Memory B cell (primary cell): ENCODE data around the gene ERAS.
"Not testable (repeated sequence)": the region's sequence is repeated elsewhere in the genome, so short reads cannot be mapped to it uniquely, and the experiment has no call there.

Experiments
- ATAC-seq: fragments of 150-1000 bp; cut with Tn5 transposase; 2 replicates; pipeline ENCODE4 v1.10.0; 2021; ENCODE audit warnings: low read depth, mild to moderate bottlenecking, moderate library complexity
- DNase-seq, 2 donors: peaks; one replicate each; pipeline ENCODE4 v3.0.0; 2022; ENCODE audit warnings: low spot score in 2 of 2
- H3K27ac Mint-ChIP-seq: one replicate; pipeline ENCODE4 v1.8.0; 2022; ENCODE audit warnings: mild to moderate bottlenecking, moderate library complexity, mixed read lengths
- H3K27me3 Mint-ChIP-seq: one replicate; pipeline ENCODE4 v1.8.0; 2022; ENCODE audit warnings: mixed read lengths
- H3K36me3 Mint-ChIP-seq: one replicate; pipeline ENCODE4 v1.8.0; 2022; ENCODE audit warnings: mild to moderate bottlenecking, mixed read lengths
- H3K4me1 Mint-ChIP-seq: one replicate; pipeline ENCODE4 v1.8.0; 2022; ENCODE audit warnings: mixed read lengths
- H3K4me3 Mint-ChIP-seq: one replicate; pipeline ENCODE4 v1.8.0; 2022; ENCODE audit warnings: mild to moderate bottlenecking, moderate library complexity, mixed read lengths
- H3K9me3 Mint-ChIP-seq: one replicate; pipeline ENCODE4 v1.8.0; 2022; ENCODE audit warnings: mixed read lengths

The ERAS gene

GRCh38 chrX:48806081-48806480 lies 20.2 kb upstream of the ERAS start:
- Mint-ChIP-seq H3K27me3 (no peaks in the 10 kb centered on the region), H3K9me3 (no peaks in the 10 kb centered on the region), H3K36me3 (peaks cover 15% of the 10 kb centered on the region), H3K4me3 (no peak overlapping the region), H3K27ac (no peak overlapping the region), H3K4me1 (peaks cover 4% of the 10 kb centered on the region)
- DNase-seq (no peak), ATAC-seq (no peak)

GRCh38 chrX:48813644-48814043 lies 12.7 kb upstream of the ERAS start:
- ATAC-seq (no peak), DNase-seq (no peak)
- Mint-ChIP-seq H3K9me3 (no peaks in the 10 kb centered on the region), H3K27ac (no peak overlapping the region), H3K4me3 (no peak overlapping the region), H3K4me1 (peaks cover 2% of the 10 kb centered on the region), H3K36me3 (peaks cover 14% of the 10 kb centered on the region), H3K27me3 (no peaks in the 10 kb centered on the region)

GRCh38 chrX:48814722-48815121 lies 11.6 kb upstream of the ERAS start:
- H3K27ac Mint-ChIP-seq: no peak overlapping the region
- H3K9me3 Mint-ChIP-seq: no peaks in the 10 kb centered on the region
- peaks cover 15% of the 10 kb centered on the region for H3K36me3 Mint-ChIP-seq
- H3K4me1 Mint-ChIP-seq: peaks cover 2% of the 10 kb centered on the region
- no peak for ATAC-seq
- H3K27me3 Mint-ChIP-seq: no peaks in the 10 kb centered on the region
- DNase-seq: no peak
- no peak overlapping the region for H3K4me3 Mint-ChIP-seq

GRCh38 chrX:48815266-48815665 lies 11.0 kb upstream of the ERAS start:
- ATAC-seq: no peak
- H3K4me3 Mint-ChIP-seq: no peak overlapping the region

GRCh38 chrX:48816014-48816810 lies 10.1 kb upstream of the ERAS start:
- Mint-ChIP-seq H3K4me1 (peaks cover 2% of the 10 kb centered on the region), H3K4me3 (no peak overlapping the region), H3K36me3 (peaks cover 16% of the 10 kb centered on the region), H3K9me3 (no peaks in the 10 kb centered on the region), H3K27ac (no peak overlapping the region), H3K27me3 (no peaks in the 10 kb centered on the region)
- DNase-seq (no peak), ATAC-seq (no peak)

More at GRCh38 chrX:48815266-48815665, 11.0 kb upstream of the ERAS start:
- no peak for DNase-seq
- Mint-ChIP-seq H3K9me3 (no peaks in the 10 kb centered on the region), H3K27me3 (no peaks in the 10 kb centered on the region), H3K4me1 (peaks cover 2% of the 10 kb centered on the region), H3K36me3 (peaks cover 17% of the 10 kb centered on the region), H3K27ac (no peak overlapping the region)

- Mint-ChIP-seq H3K4me1 (peaks cover 2% of the 10 kb centered on the region), H3K4me3 (no peak overlapping the region), H3K9me3 (no peaks in the 10 kb centered on the region), H3K27me3 (no peaks in the 10 kb centered on the region), H3K36me3 (peaks cover 17% of the 10 kb centered on the region), H3K27ac (no peak overlapping the region)
- ATAC-seq (no peak), DNase-seq (no peak)
These were observed 8.2 kb upstream of the ERAS start for GRCh38 chrX:48818098-48818497.

GRCh38 chrX:48818866-48819265 lies 7.4 kb upstream of the ERAS start:
- Mint-ChIP-seq H3K36me3 (peaks cover 14% of the 10 kb centered on the region), H3K9me3 (no peaks in the 10 kb centered on the region), H3K4me1 (peaks cover 2% of the 10 kb centered on the region), H3K27ac (no peak overlapping the region), H3K4me3 (no peak overlapping the region), H3K27me3 (no peaks in the 10 kb centered on the region)
- no peak for DNase-seq
- ATAC-seq: no peak

- not testable (repeated sequence) for H3K9me3 Mint-ChIP-seq, H3K27me3 Mint-ChIP-seq, ATAC-seq, H3K4me1 Mint-ChIP-seq, H3K27ac Mint-ChIP-seq, DNase-seq, H3K4me3 Mint-ChIP-seq
- peaks cover 12% of the 10 kb centered on the region for H3K36me3 Mint-ChIP-seq
These were observed 6.9 kb upstream of the ERAS start for GRCh38 chrX:48819394-48819793.

GRCh38 chrX:48823053-48823452 lies 3.3 kb upstream of the ERAS start:
- H3K36me3 Mint-ChIP-seq: peaks cover 25% of the 10 kb centered on the region
- no peak overlapping the region for H3K4me3 Mint-ChIP-seq
- no peak for DNase-seq
- ATAC-seq: no peak
- H3K4me1 Mint-ChIP-seq: no peaks in the 10 kb centered on the region
- peaks cover 7% of the 10 kb centered on the region for H3K27me3 Mint-ChIP-seq
- no peak overlapping the region for H3K27ac Mint-ChIP-seq
- H3K9me3 Mint-ChIP-seq: no peaks in the 10 kb centered on the region

- H3K4me1 Mint-ChIP-seq: no peaks in the 10 kb centered on the region
- no peak overlapping the region for H3K4me3 Mint-ChIP-seq
- ATAC-seq: no peak
- no peaks in the 10 kb centered on the region for H3K9me3 Mint-ChIP-seq
- no peak for DNase-seq
- H3K27me3 Mint-ChIP-seq: peaks cover 9% of the 10 kb centered on the region
- no peak overlapping the region for H3K27ac Mint-ChIP-seq
- peaks cover 25% of the 10 kb centered on the region for H3K36me3 Mint-ChIP-seq
These were observed 2.2 kb upstream of the ERAS start for GRCh38 chrX:48824066-48824465.

- Mint-ChIP-seq H3K9me3 (no peaks in the 10 kb centered on the region), H3K36me3 (peaks cover 17% of the 10 kb centered on the region), H3K27me3 (peaks cover 12% of the 10 kb centered on the region), H3K4me1 (no peaks in the 10 kb centered on the region), H3K27ac (no peak overlapping the region), H3K4me3 (peak overlapping the region; percentile 55)
- DNase-seq (no peak), ATAC-seq (peak; percentile 19)
These were observed 752 bp downstream of the ERAS start for GRCh38 chrX:48826876-48827653.

GRCh38 chrX:48827654-48827968 lies 1.3 kb downstream of the ERAS start:
- H3K27me3 Mint-ChIP-seq: peaks cover 12% of the 10 kb centered on the region
- H3K4me3 Mint-ChIP-seq: peak overlapping the region; percentile 55

GRCh38 chrX:48829016-48829735 lies 2.9 kb downstream of the ERAS start:
- H3K9me3 Mint-ChIP-seq: no peaks in the 10 kb centered on the region
- peaks cover 14% of the 10 kb centered on the region for H3K27me3 Mint-ChIP-seq
- H3K4me3 Mint-ChIP-seq: no peak overlapping the region
- H3K36me3 Mint-ChIP-seq: peaks cover 16% of the 10 kb centered on the region
- peaks cover under 1% of the 10 kb centered on the region for H3K4me1 Mint-ChIP-seq
- no peak overlapping the region for H3K27ac Mint-ChIP-seq
- no peak for ATAC-seq
- no peak for DNase-seq

More at GRCh38 chrX:48827654-48827968, 1.3 kb downstream of the ERAS start:
- DNase-seq (no peak), ATAC-seq (no peak)
- no peak overlapping the region for H3K27ac Mint-ChIP-seq
- H3K4me1 Mint-ChIP-seq: no peaks in the 10 kb centered on the region
- peaks cover 16% of the 10 kb centered on the region for H3K36me3 Mint-ChIP-seq
- H3K9me3 Mint-ChIP-seq: no peaks in the 10 kb centered on the region
